SH-SY5Y (cell line): ENCODE measurements around the gene IL17RE.

ENCODE experiments used
- GATA2 ChIP-seq: IDR thresholded peaks from 2 replicates; pipeline ENCODE4 v1.6.1; 2011; ENCODE audit warnings: mild to moderate bottlenecking, low read depth, low read length
- GATA3 ChIP-seq: IDR thresholded peaks from 2 replicates; pipeline ENCODE4 v1.6.1; 2011; ENCODE audit warnings: low read depth, mild to moderate bottlenecking, low read length, moderate library complexity

The IL17RE gene

GRCh38 chr3:9935966-9936510, 33.4 kb downstream of the IL17RE start:
- TF ChIP-seq GATA3 (no peak), GATA2 (no peak)

- TF ChIP-seq GATA2 (no peak), GATA3 (no peak)
Measured at GRCh38 chr3:9937486-9938238, 35.0 kb downstream of the IL17RE start.

DNA sequence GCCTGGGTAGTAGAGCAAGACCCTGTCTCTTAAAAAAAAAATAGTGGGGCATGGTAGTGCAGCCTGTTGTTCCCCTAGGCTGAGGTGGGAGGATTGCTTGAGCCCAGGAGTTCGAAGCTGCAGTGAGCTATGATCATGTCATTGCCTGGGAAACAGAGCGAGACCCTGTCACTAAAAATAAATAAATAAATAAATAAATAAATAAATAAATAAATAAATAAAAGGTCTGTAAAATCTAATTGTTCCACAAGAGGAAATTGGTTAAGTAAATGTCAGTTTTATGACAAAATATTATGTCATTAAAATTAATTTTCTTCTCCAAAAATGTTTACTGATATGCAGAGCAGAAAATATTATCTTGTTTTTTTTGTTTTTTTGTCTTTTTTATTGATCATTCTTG, 36.3 kb downstream of the IL17RE start:
- no peak for TF ChIP-seq GATA3
- TF ChIP-seq GATA2: no peak

DNA sequence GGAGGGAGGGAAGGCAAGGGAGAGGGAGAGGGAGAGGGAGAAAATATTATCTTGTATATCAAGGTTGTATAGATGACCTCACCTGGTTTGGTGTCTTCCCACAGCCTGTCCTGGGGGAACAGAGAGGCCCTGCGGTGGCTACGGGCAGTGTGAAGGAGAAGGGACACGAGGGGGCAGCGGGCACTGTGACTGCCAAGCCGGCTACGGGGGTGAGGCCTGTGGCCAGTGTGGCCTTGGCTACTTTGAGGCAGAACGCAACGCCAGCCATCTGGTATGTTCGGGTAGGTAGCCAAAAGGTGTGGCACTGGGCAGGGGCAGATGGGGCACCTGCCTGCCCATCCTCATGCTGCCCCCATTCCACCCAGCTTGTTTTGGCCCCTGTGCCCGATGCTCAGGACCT, 38.1 kb downstream of the IL17RE start:
- TF ChIP-seq GATA2: no peak
- TF ChIP-seq GATA3: no peak

DNA sequence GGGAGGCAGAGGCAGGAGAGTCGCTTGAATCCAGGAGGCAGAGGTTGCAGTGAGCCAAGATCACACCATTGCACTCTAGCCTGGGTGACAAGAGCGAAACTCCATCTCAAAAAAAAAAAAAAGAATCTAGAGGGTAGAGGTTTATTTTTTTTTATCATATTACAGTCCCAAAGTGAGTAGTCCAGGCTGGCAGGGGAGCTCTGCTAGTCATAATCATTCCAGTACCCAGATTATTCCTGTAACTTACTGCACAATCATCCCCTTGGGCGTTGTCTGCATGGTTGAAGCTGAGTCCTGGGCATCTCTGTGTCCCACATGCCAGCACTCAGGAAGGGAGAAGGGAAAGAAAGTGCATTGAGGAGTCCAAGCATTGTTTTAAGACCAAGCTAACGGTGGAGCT, 39.5 kb downstream of the IL17RE start:
- TF ChIP-seq GATA3: no peak
- no peak for TF ChIP-seq GATA2

GRCh38 chr3:9942934-9943690, 40.5 kb downstream of the IL17RE start:
- no peak for TF ChIP-seq GATA3

- no peak for TF ChIP-seq GATA2
- TF ChIP-seq GATA3: no peak
Measured at GRCh38 chr3:9944271-9944670, 41.6 kb downstream of the IL17RE start.

GRCh38 chr3:9945358-9945757, 42.7 kb downstream of the IL17RE start:
- TF ChIP-seq GATA3: no peak
- TF ChIP-seq GATA2: no peak

DNA sequence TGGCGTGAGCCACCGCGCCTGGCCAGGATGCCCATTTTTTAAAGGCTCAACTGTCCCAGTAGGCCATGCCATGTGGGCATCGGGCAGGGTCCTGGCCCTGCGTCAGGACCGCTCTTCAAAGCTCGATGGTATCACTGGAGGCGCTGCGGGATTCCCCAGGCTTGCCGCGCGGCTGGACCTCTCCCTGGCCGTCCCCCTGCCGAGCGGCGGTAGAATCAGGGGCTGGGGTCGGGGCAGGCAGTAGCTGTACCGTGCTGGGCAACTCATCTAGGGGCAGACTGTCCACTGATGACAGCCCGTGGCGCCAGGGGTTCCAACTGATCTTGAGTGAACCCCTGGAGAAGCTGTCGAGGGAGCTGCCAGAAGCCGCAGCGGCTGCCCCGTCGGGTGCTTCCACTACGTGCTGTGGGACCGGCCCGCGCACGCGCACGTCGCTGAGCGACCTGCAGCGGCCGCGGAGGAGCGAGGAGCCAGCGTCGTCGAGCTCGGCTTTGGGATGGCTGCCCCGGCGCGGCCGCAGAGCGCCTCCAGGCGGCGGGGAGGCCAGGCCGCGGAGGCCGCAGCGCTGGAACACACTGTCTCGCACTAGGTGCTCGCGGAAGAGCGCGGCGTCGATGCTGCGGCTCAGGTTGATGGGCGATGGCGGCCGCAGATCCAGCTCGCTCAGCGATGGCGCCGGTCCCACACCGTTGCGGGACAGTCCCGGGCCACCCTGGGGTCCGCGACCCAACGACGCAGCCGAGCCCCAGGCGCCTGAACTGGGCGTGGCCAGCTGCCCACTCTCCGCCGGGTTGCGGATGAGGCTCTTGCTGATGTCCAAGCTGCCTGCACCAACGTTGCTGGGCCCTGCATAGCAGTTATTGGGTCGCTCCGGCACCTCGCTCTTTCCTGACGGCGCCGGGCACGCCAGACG, 43.7 kb downstream of the IL17RE start:
- no peak for TF ChIP-seq GATA3
- no peak for TF ChIP-seq GATA2

DNA sequence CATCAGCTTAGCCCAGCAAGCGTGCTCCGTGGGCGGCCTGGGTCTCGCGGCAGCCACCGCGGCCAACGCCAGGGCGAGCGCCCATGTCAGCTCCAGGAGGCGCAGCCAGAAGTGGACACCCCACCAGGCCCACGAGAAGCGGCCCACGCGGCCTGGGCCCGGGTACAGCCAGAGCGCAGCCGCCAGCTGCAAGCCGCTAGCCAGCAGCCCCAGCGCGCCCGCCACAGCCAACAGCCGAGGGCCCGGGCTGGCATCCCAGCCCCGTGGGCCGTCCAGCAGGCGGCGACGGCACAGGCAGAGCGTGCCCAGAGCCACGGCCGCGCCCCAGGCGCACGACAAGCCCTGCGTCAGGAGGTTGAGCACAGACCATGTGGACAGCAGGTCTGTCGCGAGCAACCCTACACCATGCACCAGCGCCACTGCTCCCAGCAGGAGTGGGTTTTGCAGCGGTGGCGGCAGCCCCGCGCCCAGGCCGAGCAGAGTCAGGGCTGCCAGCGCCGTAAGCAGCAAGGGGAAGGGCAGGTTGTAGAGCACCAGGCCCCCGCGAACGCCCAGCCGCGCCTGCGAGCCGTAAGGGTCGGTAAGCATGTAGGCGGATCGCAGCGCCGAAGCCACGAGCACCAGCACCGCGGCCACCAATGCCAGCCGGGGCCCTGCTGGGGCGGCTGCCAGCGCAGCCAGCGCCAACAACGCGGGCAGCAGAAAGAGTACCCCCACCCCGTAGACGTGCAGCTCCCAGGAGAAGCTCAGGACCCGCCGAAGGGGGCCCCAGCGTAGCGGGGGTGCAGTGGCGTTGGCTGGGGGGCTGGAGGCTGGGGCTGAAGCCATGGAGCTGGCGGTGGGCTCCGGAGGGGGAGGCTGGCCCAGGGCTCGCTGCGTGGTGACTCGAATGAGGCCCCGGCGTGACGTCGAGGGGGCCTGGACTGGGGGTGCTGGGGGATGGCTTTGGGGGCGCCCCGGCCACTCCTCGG, 44.7 kb downstream of the IL17RE start:
- no peak for TF ChIP-seq GATA3
- no peak for TF ChIP-seq GATA2

DNA sequence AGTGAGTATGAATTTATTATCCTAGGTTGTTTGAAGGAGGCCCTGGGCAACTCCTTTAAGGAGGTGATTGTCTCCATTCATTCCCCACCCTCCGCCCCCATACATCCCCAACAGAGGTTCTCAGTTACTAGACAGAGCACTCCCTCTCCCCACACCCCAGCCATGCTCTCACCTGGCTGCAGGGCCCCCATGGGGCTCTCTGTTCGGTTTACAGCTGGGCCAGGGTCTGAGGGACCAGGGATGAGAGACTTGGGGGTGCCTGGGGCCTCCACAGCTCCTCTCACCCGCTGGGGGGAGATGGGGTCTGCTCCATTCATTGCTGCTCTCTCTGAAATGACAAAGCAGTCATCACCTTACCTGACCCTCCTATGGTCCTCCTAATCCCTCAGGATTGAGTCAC, 45.9 kb downstream of the IL17RE start:
- TF ChIP-seq GATA3 (no peak), GATA2 (no peak)

GRCh38 chr3:9949115-9949514, 46.5 kb downstream of the IL17RE start:
- no peak for TF ChIP-seq GATA2
- TF ChIP-seq GATA3: no peak

- TF ChIP-seq GATA2 (no peak), GATA3 (no peak)
Measured at GRCh38 chr3:9949626-9950025, 47.0 kb downstream of the IL17RE start.
